SK-N-SH (cell line): ENCODE data around the gene BCAS3. TPM values are rescaled to one million over a fixed set of nuclear protein-coding genes. Genes with fewer than 3 reads are reported as not detected.

Experiments
- CTCF ChIA-PET: fragments of 300-600, 350-600 bp; formaldehyde crosslinking; extraction: SDS; loops from one replicate; lab custom pipeline; 2021; lab: Yijun Ruan, JAX
- POLR2A ChIA-PET: fragments of 350-600 bp; sonication (Branson Sonifier 250); formaldehyde crosslinking; extraction: SDS; loops from one replicate; lab custom pipeline; 2020; ENCODE audit warnings: antibody characterized with exemption, inconsistent platforms; lab: Yijun Ruan, JAX
- DNase-seq: peaks from one replicate; pipeline ENCODE4 v3.0.0; 2012
- H2AFZ ChIP-seq: fragments of 200-600 bp; sonication (generic); 2 replicates; pipeline ENCODE4 v1.8.1; 2016; ENCODE audit warnings: antibody characterized with exemption, mild to moderate bottlenecking, low read depth
- H3F3A ChIP-seq: fragments of 200-600 bp; sonication (generic); replicated peaks from 2 replicates; pipeline ENCODE3; 2016; ENCODE audit warnings: antibody characterized with exemption, mild to moderate bottlenecking; ENCODE audit not compliant: insufficient read depth
- H3K27ac ChIP-seq, 2 experiments: fragments of 200-500 bp in 1 of 2; fragments of 200-600 bp in 1 of 2; sonication (Bioruptor generic) in 1 of 2; sonication (generic), shearing (Covaris generic) in 1 of 2; 2 replicates each; pipeline versions ENCODE4 v1.5.1 to v1.6.1; 2014 to 2016; ENCODE audit warnings: low read depth in 2 of 2, inconsistent platforms in 1 of 2, low read length in 1 of 2, mild to moderate bottlenecking in 1 of 2, mixed read lengths in 1 of 2
- H3K27me3 ChIP-seq: fragments of 200-600 bp; sonication (generic), shearing (Covaris generic); 2 replicates; pipeline ENCODE4 v1.6.1; 2016; ENCODE audit warnings: mixed run types; ENCODE audit not compliant: insufficient read depth
- H3K36me3 ChIP-seq, 2 experiments: fragments of 200-500 bp in 1 of 2; fragments of 200-600 bp in 1 of 2; sonication (Bioruptor generic) in 1 of 2; sonication (generic) in 1 of 2; replicated peaks in 1 of 2; 2 replicates each; pipeline versions ENCODE3 to v1.5.1; 2014 to 2016; ENCODE audit warnings: low read length in 1 of 2, mild to moderate bottlenecking in 1 of 2; ENCODE audit not compliant: insufficient read depth in 2 of 2, control insufficient read depth in 1 of 2
- H3K4me1 ChIP-seq, 2 experiments: fragments of 200-500 bp in 1 of 2; fragments of 200-600 bp in 1 of 2; sonication (Bioruptor generic) in 1 of 2; sonication (generic), shearing (Covaris generic) in 1 of 2; 2 replicates each; pipeline versions ENCODE4 v1.5.1 to v1.6.1; 2014 to 2016; ENCODE audit warnings: low read depth in 1 of 2, low read length in 1 of 2, mixed run types in 1 of 2; ENCODE audit not compliant: insufficient read depth in 2 of 2, control insufficient read depth in 1 of 2
- H3K4me2 ChIP-seq: fragments of 200-600 bp; sonication (generic), shearing (Covaris generic); 2 replicates; pipeline ENCODE4 v1.6.1; 2017; ENCODE audit warnings: mixed run types
- H3K4me3 ChIP-seq, 2 experiments: fragments of 200-500 bp in 1 of 2; fragments of 200-600 bp in 1 of 2; sonication (Bioruptor generic) in 1 of 2; sonication (generic), shearing (Covaris generic) in 1 of 2; 2 replicates each; pipeline versions ENCODE4 v1.5.1 to v1.8.1; 2014 to 2016; ENCODE audit warnings: low read depth in 2 of 2, inconsistent platforms in 1 of 2, low read length in 1 of 2, mild to moderate bottlenecking in 1 of 2, mixed read lengths in 1 of 2, moderate library complexity in 1 of 2
- H3K79me2 ChIP-seq: fragments of 200-600 bp; sonication (generic); 2 replicates; pipeline ENCODE4 v1.8.1; 2017; ENCODE audit warnings: mild to moderate bottlenecking; ENCODE audit not compliant: insufficient read depth
- H3K9ac ChIP-seq: fragments of 200-600 bp; sonication (generic); 2 replicates; pipeline ENCODE4 v1.6.1; 2017; ENCODE audit warnings: mixed run types
- H3K9me2 ChIP-seq: fragments of 200-600 bp; sonication (generic); 2 replicates; pipeline ENCODE4 v1.6.1; 2017; ENCODE audit warnings: mixed run types
- H3K9me3 ChIP-seq: fragments of 200-600 bp; sonication (generic); 2 replicates; pipeline ENCODE4 v1.6.1; 2017; ENCODE audit warnings: mixed run types, mild to moderate bottlenecking, moderate library complexity
- H4K20me1 ChIP-seq: fragments of 200-600 bp; sonication (generic); 2 replicates; pipeline ENCODE4 v1.6.1; 2017; ENCODE audit warnings: mild to moderate bottlenecking, mixed run types; ENCODE audit not compliant: insufficient read depth
- ELF1 ChIP-seq: IDR thresholded peaks from 2 replicates; pipeline ENCODE4 v1.4.0; 2012
- EZH2phosphoT487 ChIP-seq: fragments of 200-600 bp; sonication (generic); IDR thresholded peaks from 2 replicates; pipeline ENCODE4 v1.6.1; 2017; ENCODE audit warnings: low read depth, mixed run types, mild to moderate bottlenecking, antibody characterized with exemption, moderate library complexity, borderline replicate concordance
- FOXJ3 ChIP-seq: sonication (generic); formaldehyde crosslinking; IDR thresholded peaks from 2 replicates; pipeline ENCODE4 v1.5.1; 2020; ENCODE audit warnings: mild to moderate bottlenecking, missing genetic modification reagents
- FOXM1 ChIP-seq: IDR thresholded peaks from 2 replicates; pipeline ENCODE4 v1.4.0; 2012; ENCODE audit warnings: low read depth, mild to moderate bottlenecking
- GABPA ChIP-seq: IDR thresholded peaks from 2 replicates; pipeline ENCODE4 v1.4.0; 2012; ENCODE audit warnings: low read depth, mild to moderate bottlenecking
- JUND ChIP-seq: IDR thresholded peaks from 2 replicates; pipeline ENCODE4 v1.4.0; 2012
- MEF2A ChIP-seq: IDR thresholded peaks from 2 replicates; pipeline ENCODE4 v1.4.0; 2012; ENCODE audit warnings: low read depth, borderline replicate concordance
- PBX3 ChIP-seq: IDR thresholded peaks from 2 replicates; pipeline ENCODE4; 2012
- RCOR1 ChIP-seq: fragments of 150-350 bp; IDR thresholded peaks from 2 replicates; pipeline ENCODE4 v1.6.1; 2017; ENCODE audit warnings: antibody characterized with exemption, low read length
- SMC3 ChIP-seq: IDR thresholded peaks from 2 replicates; pipeline ENCODE4 v1.6.1; 2012; ENCODE audit warnings: low read depth, low read length, improper control_type of control experiment
- USF1 ChIP-seq: IDR thresholded peaks from 2 replicates; pipeline ENCODE4 v1.4.0; 2012; ENCODE audit warnings: low read depth, borderline replicate concordance
- ZBTB33 ChIP-seq: IDR thresholded peaks from 2 replicates; pipeline ENCODE4 v1.4.0; 2012; ENCODE audit warnings: low read depth, borderline replicate concordance
- WGBS: methylation state at CpG from one replicate; pipeline ENCODE4 v1.1.6; 2017; ENCODE audit warnings: low lambda C conversion rate; 5-methylcytosine and 5-hydroxymethylcytosine counted together
- polyA plus RNA-seq, 3 experiments: library from polyadenylated mRNA; depleted of rRNA; stranded (reverse); fragments of >200 nt; gene quantifications; 2 replicates each; pipeline ENCODE4 v1.2.3, GENCODE V29; 2012
- TF ChIP-seq, protein P1 (sequence below): fragments of 150-350 bp; IDR thresholded peaks from 2 replicates; pipeline ENCODE4 v1.6.1; 2017; ENCODE audit warnings: antibody characterized with exemption, low read length, low read depth, borderline replicate concordance
- TF ChIP-seq, protein P2 (sequence below): fragments of 150-350 bp; IDR thresholded peaks from 2 replicates; pipeline ENCODE4 v1.6.1; 2016; ENCODE audit warnings: mild to moderate bottlenecking, low read depth, low read length

BCAS3 gene
- polyA plus RNA-seq, 1 of the 3 experiments (the other 2 are of a cell fraction), result 5.9 TPM

GRCh38 chr17:61368049-61368831, 690.6 kb downstream of the BCAS3 start:
- no peaks in the 10 kb centered on the region for H3K9me2 ChIP-seq
- no peaks in the 10 kb centered on the region for H4K20me1 ChIP-seq
- no peaks in the 10 kb centered on the region for H3K9me3 ChIP-seq
- no peak overlapping the region for H3K9ac ChIP-seq
- peaks cover 0 to 10% of the 10 kb centered on the region in 2 experiments; a peak in 1 of 4 replicates for H3K4me1 ChIP-seq
- no peaks in the 10 kb centered on the region for H3K36me3 ChIP-seq
- H3K27ac ChIP-seq, result no peak overlapping the region
- H3K27me3 ChIP-seq, result no peaks in the 10 kb centered on the region
- no peak overlapping the region for H3K4me2 ChIP-seq
- no peak for DNase-seq
- 94% methylated on average over 27 of the region's 27 CpGs for WGBS
- POLR2A ChIA-PET, result no interaction called here
- no peaks in the 10 kb centered on the region for H3K79me2 ChIP-seq
- H3K4me3 ChIP-seq, result no peak overlapping the region
- no peak for TF ChIP-seq ZBTB33
- no peak for TF ChIP-seq USF1
- TF ChIP-seq EZH2phosphoT487, result no peak
- no peak for TF ChIP-seq FOXM1
- TF ChIP-seq ELF1, result no peak
- no peak for TF ChIP-seq FOXJ3 (CRISPR knock-in tag)
- no peak for TF ChIP-seq JUND
- TF ChIP-seq RCOR1, result no peak
- no peak for TF ChIP-seq GABPA
- TF ChIP-seq MEF2A, result no peak
- TF ChIP-seq SMC3, result no peak
- TF ChIP-seq, protein P1, sequence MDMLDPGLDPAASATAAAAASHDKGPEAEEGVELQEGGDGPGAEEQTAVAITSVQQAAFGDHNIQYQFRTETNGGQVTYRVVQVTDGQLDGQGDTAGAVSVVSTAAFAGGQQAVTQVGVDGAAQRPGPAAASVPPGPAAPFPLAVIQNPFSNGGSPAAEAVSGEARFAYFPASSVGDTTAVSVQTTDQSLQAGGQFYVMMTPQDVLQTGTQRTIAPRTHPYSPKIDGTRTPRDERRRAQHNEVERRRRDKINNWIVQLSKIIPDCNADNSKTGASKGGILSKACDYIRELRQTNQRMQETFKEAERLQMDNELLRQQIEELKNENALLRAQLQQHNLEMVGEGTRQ, result no peak
- TF ChIP-seq PBX3, result no peak
- TF ChIP-seq, protein P2, sequence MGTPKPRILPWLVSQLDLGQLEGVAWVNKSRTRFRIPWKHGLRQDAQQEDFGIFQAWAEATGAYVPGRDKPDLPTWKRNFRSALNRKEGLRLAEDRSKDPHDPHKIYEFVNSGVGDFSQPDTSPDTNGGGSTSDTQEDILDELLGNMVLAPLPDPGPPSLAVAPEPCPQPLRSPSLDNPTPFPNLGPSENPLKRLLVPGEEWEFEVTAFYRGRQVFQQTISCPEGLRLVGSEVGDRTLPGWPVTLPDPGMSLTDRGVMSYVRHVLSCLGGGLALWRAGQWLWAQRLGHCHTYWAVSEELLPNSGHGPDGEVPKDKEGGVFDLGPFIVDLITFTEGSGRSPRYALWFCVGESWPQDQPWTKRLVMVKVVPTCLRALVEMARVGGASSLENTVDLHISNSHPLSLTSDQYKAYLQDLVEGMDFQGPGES, result no peak
- CTCF ChIA-PET, result interaction anchor here (0.8 to 2.3 kb wide), 10 partner anchors 9 to 648 kb away, joined by 3 to 7 read pairs (median 4); partner anchors contain the start of gene TBX2
- no peak overlapping the region for H2AFZ ChIP-seq
- no peaks in the 10 kb centered on the region for H3F3A ChIP-seq
